H9 (cell line): ENCODE measurements around the gene ILDR2. TPM values are rescaled to one million over a fixed set of nuclear protein-coding genes. Genes with fewer than 3 reads are reported as not detected.

Experiments used
- DNase-seq: peaks from one replicate; pipeline ENCODE4 v3.0.0-alpha.2; 2017
- H2AFZ ChIP-seq: one replicate; pipeline ENCODE4 v1.6.1; 2013; ENCODE audit warnings: mild to moderate bottlenecking, low read length, control low read depth, moderate library complexity
- H2AK5ac ChIP-seq: 2 replicates; pipeline ENCODE4 v1.6.1; 2013; ENCODE audit warnings: low read length, control low read depth, mixed read lengths; ENCODE audit not compliant: insufficient read length
- H2BK120ac ChIP-seq: one replicate; pipeline ENCODE4 v1.6.1; 2013; ENCODE audit warnings: low read depth, mild to moderate bottlenecking, low read length, control low read depth, inconsistent platforms; ENCODE audit not compliant: poor library complexity, severe bottlenecking
- H2BK12ac ChIP-seq: 2 replicates; pipeline ENCODE4 v1.6.1; 2013; ENCODE audit warnings: low read length, control low read depth, mixed read lengths, low read depth; ENCODE audit not compliant: insufficient read length
- H2BK15ac ChIP-seq: 2 replicates; pipeline ENCODE4 v1.6.1; 2013; ENCODE audit warnings: low read depth, low read length, control low read depth
- H2BK20ac ChIP-seq: one replicate; pipeline ENCODE4 v1.6.1; 2013; ENCODE audit warnings: low read depth, mild to moderate bottlenecking, low read length, control low read depth, inconsistent platforms; ENCODE audit not compliant: poor library complexity, severe bottlenecking
- H2BK5ac ChIP-seq: 2 replicates; pipeline ENCODE4 v1.6.1; 2013; ENCODE audit warnings: low read length, control low read depth, mixed read lengths; ENCODE audit not compliant: insufficient read length
- H3K14ac ChIP-seq: 2 replicates; pipeline ENCODE4 v1.6.1; 2013; ENCODE audit warnings: low read length, control low read depth; ENCODE audit not compliant: insufficient read depth
- H3K18ac ChIP-seq: 2 replicates; pipeline ENCODE4 v1.6.1; 2013; ENCODE audit warnings: low read depth, mild to moderate bottlenecking, mixed read lengths, low read length, control low read depth; ENCODE audit not compliant: insufficient read length
- H3K23ac ChIP-seq: 2 replicates; pipeline ENCODE4 v1.6.1; 2013; ENCODE audit warnings: low read length, control low read depth, mixed read lengths, low read depth; ENCODE audit not compliant: insufficient read length
- H3K23me2 ChIP-seq: 2 replicates; pipeline ENCODE4 v1.6.1; 2013; ENCODE audit warnings: low read depth, mild to moderate bottlenecking, mixed read lengths, low read length, control low read depth; ENCODE audit not compliant: insufficient read length, poor library complexity, severe bottlenecking
- H3K27ac ChIP-seq: 2 replicates; pipeline ENCODE4 v1.5.1; 2013; ENCODE audit warnings: low read length, control low read depth, mixed read lengths, low read depth; ENCODE audit not compliant: insufficient read length
- H3K27me3 ChIP-seq: 2 replicates; pipeline ENCODE4 v1.6.1; 2013; ENCODE audit warnings: low read length, control low read depth, inconsistent platforms; ENCODE audit not compliant: insufficient read depth
- H3K4ac ChIP-seq: 2 replicates; pipeline ENCODE4 v1.6.1; 2013; ENCODE audit warnings: low read depth, mild to moderate bottlenecking, control low read depth, inconsistent platforms, low read length, moderate library complexity
- H3K4me1 ChIP-seq: 2 replicates; pipeline ENCODE4 v1.6.1; 2013; ENCODE audit warnings: low read length, control low read depth, inconsistent platforms; ENCODE audit not compliant: insufficient read depth
- H3K4me2 ChIP-seq: 2 replicates; pipeline ENCODE4 v1.6.1; 2013; ENCODE audit warnings: low read length, control low read depth, mixed read lengths; ENCODE audit not compliant: insufficient read length, insufficient read depth
- H3K56ac ChIP-seq: 2 replicates; pipeline ENCODE4 v1.6.1; 2013; ENCODE audit warnings: low read depth, mild to moderate bottlenecking, mixed read lengths, low read length, control low read depth; ENCODE audit not compliant: insufficient read length
- H3K79me1 ChIP-seq: 2 replicates; pipeline ENCODE4 v1.6.1; 2013; ENCODE audit warnings: low read depth, mild to moderate bottlenecking, moderate library complexity, low read length, control low read depth, inconsistent platforms; ENCODE audit not compliant: insufficient read depth, poor library complexity, severe bottlenecking
- H3K79me2 ChIP-seq: 2 replicates; pipeline ENCODE4 v1.6.1; 2013; ENCODE audit warnings: low read length, control low read depth, inconsistent platforms; ENCODE audit not compliant: insufficient read depth
- H3K9ac ChIP-seq: 2 replicates; pipeline ENCODE4 v1.6.1; 2013; ENCODE audit warnings: low read length, control low read depth, mixed read lengths; ENCODE audit not compliant: insufficient read length; ENCODE audit errors: extremely low read depth
- H3K9me3 ChIP-seq: one replicate; pipeline ENCODE4 v1.6.1; 2013; ENCODE audit warnings: low read depth, low read length, inconsistent platforms; ENCODE audit not compliant: control insufficient read depth
- H3T11ph ChIP-seq: one replicate; pipeline ENCODE4 v1.6.1; 2013; ENCODE audit warnings: mild to moderate bottlenecking, low read length, control low read depth, inconsistent platforms
- H4K20me1 ChIP-seq: one replicate; pipeline ENCODE4 v1.6.1; 2013; ENCODE audit not compliant: control insufficient read depth, insufficient read length, insufficient read depth
- H4K5ac ChIP-seq: 2 replicates; pipeline ENCODE4 v1.6.1; 2013; ENCODE audit warnings: low read depth, mild to moderate bottlenecking, mixed read lengths, low read length, control low read depth; ENCODE audit not compliant: insufficient read length
- H4K8ac ChIP-seq: replicated peaks from 2 replicates; pipeline ENCODE4 v1.6.1; 2013; ENCODE audit warnings: low read length, control low read depth, mixed read lengths, low read depth; ENCODE audit not compliant: insufficient read length
- H4K91ac ChIP-seq: 2 replicates; pipeline ENCODE4 v1.6.1; 2013; ENCODE audit warnings: low read depth, mild to moderate bottlenecking, moderate library complexity, mixed read lengths, low read length, control low read depth; ENCODE audit not compliant: insufficient read length
- H3K27ac Mint-ChIP-seq, 3 experiments: 2 replicates in 2 of 3; 3 replicates in 1 of 3; pipeline ENCODE4 v1.8.0; 2020 to 2021; ENCODE audit warnings: mixed read lengths in 3 of 3, mild to moderate bottlenecking in 1 of 3, moderate library complexity in 1 of 3
- H3K27me3 Mint-ChIP-seq: 2 replicates; pipeline ENCODE4 v1.8.0; 2021; ENCODE audit warnings: low read depth, mild to moderate bottlenecking, moderate library complexity, mixed read lengths
- H3K36me3 Mint-ChIP-seq, 3 experiments: 2 replicates in 2 of 3; 3 replicates in 1 of 3; pipeline ENCODE4 v1.8.0; 2020 to 2021; ENCODE audit warnings: low read depth in 3 of 3, mixed read lengths in 3 of 3; ENCODE audit not compliant: insufficient read depth in 1 of 3
- H3K4me1 Mint-ChIP-seq, 2 experiments: 2 replicates each; pipeline ENCODE4 v1.8.0; 2020; ENCODE audit warnings: mixed read lengths in 2 of 2
- H3K4me3 Mint-ChIP-seq, 2 experiments: 2 replicates in 1 of 2; 3 replicates in 1 of 2; pipeline ENCODE4 v1.8.0; 2020 to 2021; ENCODE audit warnings: mild to moderate bottlenecking in 2 of 2, mixed read lengths in 2 of 2, moderate library complexity in 1 of 2
- H3K9me3 Mint-ChIP-seq, 2 experiments: 2 replicates in 1 of 2; 3 replicates in 1 of 2; pipeline ENCODE4 v1.8.0; 2020; ENCODE audit warnings: mild to moderate bottlenecking in 2 of 2, mixed read lengths in 2 of 2, moderate library complexity in 1 of 2
- WGBS: extraction: QIAGEN DNeasy Blood & Tissue Kit; methylation state at CpG from one replicate; pipeline ENCODE4 v1.1.7; 2013; ENCODE audit warnings: missing lambda C conversion rate, low lambda C conversion rate, mixed read lengths; ENCODE audit not compliant: insufficient read length; ENCODE audit errors: extremely low coverage; 5-methylcytosine and 5-hydroxymethylcytosine counted together
- long read RNA-seq: library from polyadenylated mRNA; unstranded; transcript quantifications from one replicate; pipeline ENCODE4 v2.0.0, GENCODE V29; 2020
- total RNA-seq: library from RNA; stranded (reverse); gene quantifications from 2 replicates; pipeline ENCODE4 v1.2.1, GENCODE V29; 2021
- TF ChIP-seq, protein P1 (sequence below): fragments of 200-600 bp; sonication (generic); conservative IDR thresholded peaks from 3 replicates; pipeline ENCODE4 v1.8.0; 2021; ENCODE audit warnings: antibody characterized with exemption, mild to moderate bottlenecking

ILDR2 gene, protein sequence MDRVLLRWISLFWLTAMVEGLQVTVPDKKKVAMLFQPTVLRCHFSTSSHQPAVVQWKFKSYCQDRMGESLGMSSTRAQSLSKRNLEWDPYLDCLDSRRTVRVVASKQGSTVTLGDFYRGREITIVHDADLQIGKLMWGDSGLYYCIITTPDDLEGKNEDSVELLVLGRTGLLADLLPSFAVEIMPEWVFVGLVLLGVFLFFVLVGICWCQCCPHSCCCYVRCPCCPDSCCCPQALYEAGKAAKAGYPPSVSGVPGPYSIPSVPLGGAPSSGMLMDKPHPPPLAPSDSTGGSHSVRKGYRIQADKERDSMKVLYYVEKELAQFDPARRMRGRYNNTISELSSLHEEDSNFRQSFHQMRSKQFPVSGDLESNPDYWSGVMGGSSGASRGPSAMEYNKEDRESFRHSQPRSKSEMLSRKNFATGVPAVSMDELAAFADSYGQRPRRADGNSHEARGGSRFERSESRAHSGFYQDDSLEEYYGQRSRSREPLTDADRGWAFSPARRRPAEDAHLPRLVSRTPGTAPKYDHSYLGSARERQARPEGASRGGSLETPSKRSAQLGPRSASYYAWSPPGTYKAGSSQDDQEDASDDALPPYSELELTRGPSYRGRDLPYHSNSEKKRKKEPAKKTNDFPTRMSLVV
- 1.1 and 1.7 TPM in 2 replicates for total RNA-seq
- long read RNA-seq, partial matches to known transcripts, result 0 of 1 reads
- long read RNA-seq, other reads (novel, unspliced or antisense), result 1 of 1 reads

DNA sequence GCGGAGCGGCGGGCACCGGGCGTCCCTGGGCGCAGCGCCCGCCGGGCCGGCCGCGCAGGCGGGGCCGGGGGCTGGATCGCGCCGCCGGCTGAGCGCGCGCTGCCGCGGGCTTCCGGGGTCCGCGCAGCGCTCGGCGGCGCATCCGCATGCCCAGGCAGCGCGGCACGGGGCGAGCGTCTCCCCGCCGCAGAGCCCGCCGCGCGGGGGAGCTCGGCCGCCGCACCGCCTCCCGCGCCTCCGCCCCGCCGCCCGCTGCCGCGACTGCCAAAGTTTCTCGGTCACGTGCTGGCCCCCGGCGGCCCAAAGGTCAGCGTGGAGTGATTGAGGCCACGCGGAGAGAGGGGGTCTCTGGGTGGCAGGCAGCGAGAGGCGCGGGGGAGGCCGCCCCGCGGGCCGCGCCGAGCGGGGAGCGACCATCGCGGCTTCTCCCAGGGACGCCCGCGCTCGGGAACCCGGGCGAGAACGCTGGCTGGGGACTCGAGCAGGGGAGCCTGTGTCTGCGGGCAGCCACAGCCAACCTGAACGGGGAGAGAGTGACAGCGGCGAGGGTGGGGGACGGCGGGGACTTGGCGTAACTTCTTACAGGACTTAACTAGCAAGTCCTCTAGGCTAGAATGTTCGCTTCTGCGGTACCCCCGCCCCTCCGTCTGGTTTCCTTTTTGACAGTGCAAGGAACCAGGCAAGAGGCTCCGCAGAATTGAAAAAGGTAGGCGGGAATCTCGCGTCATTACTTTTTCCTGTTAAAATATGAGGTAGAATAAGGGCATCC, at the start of gene ILDR2:
Gene ILDR2 (minus strand): TSS at position 180 of the 769 bp plus-strand sequence. CDS start 272 bp downstream, outside the sequence.
- Mint-ChIP-seq H3K36me3 (no peaks in the 10 kb centered on the region), H3K27me3 (peaks cover 90% of the 10 kb centered on the region), H3K27ac (peak within 1 kb of the TSS in 1 of 3 experiments; percentile 70; a peak in 1 of 7 replicates), H3K4me3 (peak within 1 kb of the TSS; percentile 65 to 87), H3K4me1 (peaks cover 20% of the 10 kb centered on the region in 2 experiments), H3K9me3 (no peaks in the 10 kb centered on the region; a peak in 1 of 5 replicates)
- Histone ChIP-seq H2BK15ac (no peak within 1 kb of the TSS), H3K27me3 (peaks cover 37% of the 10 kb centered on the region), H2BK12ac (no peak within 1 kb of the TSS), H3K9me3 (no peaks in the 10 kb centered on the region), H2BK20ac (no peak within 1 kb of the TSS), H4K91ac (no peak within 1 kb of the TSS), H3K18ac (no peak within 1 kb of the TSS), H3K4me1 (no peaks in the 10 kb centered on the region; the same call in 1 of the 2 replicates), H3K4ac (no peak within 1 kb of the TSS), H3K23ac (no peak within 1 kb of the TSS), H4K5ac (no peak within 1 kb of the TSS), H4K8ac (no peak within 1 kb of the TSS), H2AK5ac (no peak within 1 kb of the TSS), H3K9ac (no peak within 1 kb of the TSS), H4K20me1 (no peaks in the 10 kb centered on the region), H2AFZ (no peak within 1 kb of the TSS), H3K79me1 (no peaks in the 10 kb centered on the region), H2BK5ac (no peak within 1 kb of the TSS), H3K4me2 (peak within 1 kb of the TSS; percentile 81), H3T11ph (no peak within 1 kb of the TSS), H3K23me2 (peaks cover 5% of the 10 kb centered on the region), H3K79me2 (no peaks in the 10 kb centered on the region), H3K14ac (no peak within 1 kb of the TSS), H2BK120ac (no peak within 1 kb of the TSS), H3K56ac (no peak within 1 kb of the TSS), H3K27ac (no peak within 1 kb of the TSS)
- DNase-seq, result peak; percentile 76
- TF ChIP-seq, protein P1, sequence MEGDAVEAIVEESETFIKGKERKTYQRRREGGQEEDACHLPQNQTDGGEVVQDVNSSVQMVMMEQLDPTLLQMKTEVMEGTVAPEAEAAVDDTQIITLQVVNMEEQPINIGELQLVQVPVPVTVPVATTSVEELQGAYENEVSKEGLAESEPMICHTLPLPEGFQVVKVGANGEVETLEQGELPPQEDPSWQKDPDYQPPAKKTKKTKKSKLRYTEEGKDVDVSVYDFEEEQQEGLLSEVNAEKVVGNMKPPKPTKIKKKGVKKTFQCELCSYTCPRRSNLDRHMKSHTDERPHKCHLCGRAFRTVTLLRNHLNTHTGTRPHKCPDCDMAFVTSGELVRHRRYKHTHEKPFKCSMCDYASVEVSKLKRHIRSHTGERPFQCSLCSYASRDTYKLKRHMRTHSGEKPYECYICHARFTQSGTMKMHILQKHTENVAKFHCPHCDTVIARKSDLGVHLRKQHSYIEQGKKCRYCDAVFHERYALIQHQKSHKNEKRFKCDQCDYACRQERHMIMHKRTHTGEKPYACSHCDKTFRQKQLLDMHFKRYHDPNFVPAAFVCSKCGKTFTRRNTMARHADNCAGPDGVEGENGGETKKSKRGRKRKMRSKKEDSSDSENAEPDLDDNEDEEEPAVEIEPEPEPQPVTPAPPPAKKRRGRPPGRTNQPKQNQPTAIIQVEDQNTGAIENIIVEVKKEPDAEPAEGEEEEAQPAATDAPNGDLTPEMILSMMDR, result no peak
- WGBS, result no CpG with 5 or more reads among the region's 97 CpGs
